C4-2B (cell line): Measurements from ENCODE around the gene PRTFDC1.

Experiments used
- CTCF ChIP-seq: fragments of 450-650 bp; conservative IDR thresholded peaks from 2 replicates; pipeline ENCODE4 v1.5.1; 2017; ENCODE audit warnings: mild to moderate bottlenecking
- ZFX ChIP-seq: fragments of 450-650 bp; IDR thresholded peaks from 2 replicates; pipeline ENCODE4 v1.6.1; 2017

- TF ChIP-seq CTCF (no peak), ZFX (no peak)
Observed at GRCh38 chr10:24914148-24914547, 38.3 kb downstream of the PRTFDC1 start.
